ENCODE data around the gene SKIDA1. TPM values are rescaled to one million over a fixed set of nuclear protein-coding genes. Genes with fewer than 3 reads are reported as not detected.
"Not testable (repeated sequence)": the region's sequence is repeated elsewhere in the genome, so short reads cannot be mapped to it uniquely, and the experiment has no call there.

Gene SKIDA1
- total RNA-seq (2021; ENCODE audit: unreplicated experiment): 9.3 TPM
- 5.8 TPM for polyA plus RNA-seq (2012; ENCODE audit: insufficient read length)
- Bru-seq, nascent RNA: percentile 68 among the genes with signal in this experiment
- percentile 79 among the genes with signal in this experiment for BruChase-seq, experiment 1, labeled RNA remaining after a 2-hour chase
- BruChase-seq, experiment 2, labeled RNA remaining after a 6-hour chase: percentile 60 among the genes with signal in this experiment
- long read RNA-seq, partial matches to known transcripts: 0 of 8 reads
- long read RNA-seq, other reads (novel, unspliced or antisense): 7 of 8 reads

- peaks cover 44% of the 10 kb centered on the region for H3K4me1 ChIP-seq (ENCODE audit: control insufficient read depth, insufficient read depth, low read length)
- TF ChIP-seq SIN3A (IDR thresholded peaks at IDR 0.05; ENCODE audit: borderline replicate concordance, insufficient read depth, low read depth, low read length) (peak; percentile 57; the same call in 1 of the 2 replicates), REST (IDR thresholded peaks at IDR 0.05; ENCODE audit: insufficient read depth in 1 of 2, low read depth in 2 of 2, low read length in 1 of 2) (no peak), TCF7L2 (IDR thresholded peaks at IDR 0.05; ENCODE audit: low read depth, low read length) (no peak), POLR2AphosphoS5 (IDR thresholded peaks at IDR 0.05; ENCODE audit: low read depth, low read length) (peak; percentile 67)
- peak within 1 kb of the TSS; percentile 48 to 78 for H3K4me3 ChIP-seq (ENCODE audit: low read depth in 2 of 2, low read length in 2 of 2)
- H3K9me3 ChIP-seq (ENCODE audit: control insufficient read depth, insufficient read depth, low read depth, low read length): no peaks in the 10 kb centered on the region
- no peaks in the 10 kb centered on the region for H3K36me3 ChIP-seq (ENCODE audit: control insufficient read depth, insufficient read depth, low read length)
- H3K27me3 ChIP-seq (ENCODE audit: control insufficient read depth, insufficient read depth, low read length): no peaks in the 10 kb centered on the region
- intact Hi-C loops (cut with micrococcal nuclease; ENCODE audit: unreplicated experiment): loop anchor here (10.0 kb wide), 1 partner anchor 351 kb away; no protein-coding TSS in a partner anchor
- ATAC-seq (peak; percentile 77), DNase-seq (ENCODE audit: low read depth, low spot score) (no peak)
- BruUV-seq (replicated peaks): no TSS peak
- peak within 1 kb of the TSS; percentile 97 for H3K27ac ChIP-seq (ENCODE audit: low read length)
- POLR2A ChIA-PET: interaction anchor here (0.5 to 0.8 kb wide), 5 partner anchors 29 to 264 kb away, joined by 3 to 5 read pairs (median 4); no protein-coding TSS in a partner anchor
- CTCF ChIA-PET: interaction anchor here (0.6 kb wide), 1 partner anchor 181 kb away, joined by 5 read pairs; no protein-coding TSS in a partner anchor
- in situ Hi-C loops (cut with HindIII; ENCODE audit: low pct_unique_long_range_greater_than_20kb, low sequenced_read_pairs): no loop called here
Observed at GRCh38 chr10:21525367-21526187, at the start of gene SKIDA1. Gene SKIDA1, minus strand, starts transcription at chr10:21525682. Its CDS starts 7,860 bp downstream, at chr10:21517822.

GRCh38 chr10:21574514-21574913 lies 49.0 kb upstream of the SKIDA1 start:
- H3K4me1 ChIP-seq (ENCODE audit: control insufficient read depth, insufficient read depth, low read length); H3K9me3 ChIP-seq (ENCODE audit: control insufficient read depth, insufficient read depth, low read depth, low read length); H3K27me3 ChIP-seq (ENCODE audit: control insufficient read depth, insufficient read depth, low read length); H3K4me3 ChIP-seq (ENCODE audit: low read depth in 2 of 2, low read length in 2 of 2); in situ Hi-C loops (cut with HindIII; ENCODE audit: low pct_unique_long_range_greater_than_20kb, low sequenced_read_pairs); BruUV-seq (replicated peaks); DNase-seq (ENCODE audit: low read depth, low spot score); H3K36me3 ChIP-seq (ENCODE audit: control insufficient read depth, insufficient read depth, low read length); intact Hi-C loops (cut with micrococcal nuclease; ENCODE audit: unreplicated experiment); H3K27ac ChIP-seq (ENCODE audit: low read length); POLR2A ChIA-PET; CTCF ChIA-PET; ATAC-seq: not testable (repeated sequence)

GRCh38 chr10:21572578-21572977 lies 47.1 kb upstream of the SKIDA1 start:
- TF ChIP-seq SIN3A (IDR thresholded peaks at IDR 0.05; ENCODE audit: borderline replicate concordance, insufficient read depth, low read depth, low read length) (no peak), POLR2AphosphoS5 (IDR thresholded peaks at IDR 0.05; ENCODE audit: low read depth, low read length) (no peak), CTCF (IDR thresholded peaks at IDR 0.05) (no peak), TCF7L2 (IDR thresholded peaks at IDR 0.05; ENCODE audit: low read depth, low read length) (no peak), REST (IDR thresholded peaks at IDR 0.05; ENCODE audit: insufficient read depth in 1 of 2, low read depth in 2 of 2, low read length in 1 of 2) (no peak)
- POLR2A ChIA-PET: no interaction called here
- no TSS peak for BruUV-seq (replicated peaks)
- H3K36me3 ChIP-seq (ENCODE audit: control insufficient read depth, insufficient read depth, low read length): no peaks in the 10 kb centered on the region; the same call in 1 of the 2 replicates
- intact Hi-C loops (cut with micrococcal nuclease; ENCODE audit: unreplicated experiment): no loop called here
- H3K4me1 ChIP-seq (ENCODE audit: control insufficient read depth, insufficient read depth, low read length): peaks cover 3% of the 10 kb centered on the region; the same call in 1 of the 2 replicates
- DNase-seq (ENCODE audit: low read depth, low spot score): no peak
- ATAC-seq: no peak
- no peak overlapping the region for H3K27ac ChIP-seq (ENCODE audit: low read length)
- no peaks in the 10 kb centered on the region for H3K9me3 ChIP-seq (ENCODE audit: control insufficient read depth, insufficient read depth, low read depth, low read length)
- H3K27me3 ChIP-seq (ENCODE audit: control insufficient read depth, insufficient read depth, low read length): no peaks in the 10 kb centered on the region
- H3K4me3 ChIP-seq (ENCODE audit: low read depth in 2 of 2, low read length in 2 of 2): no peak overlapping the region
- in situ Hi-C loops (cut with HindIII; ENCODE audit: low pct_unique_long_range_greater_than_20kb, low sequenced_read_pairs): no loop called here
- CTCF ChIA-PET: interaction anchor here (0.7 kb wide), 1 partner anchor 56 kb away, joined by 3 read pairs; no protein-coding TSS in a partner anchor
